ENCODE measurements around the gene SPTSSB.

SPTSSB gene

GRCh38 chr3:161413127-161413854 is 42.0 kb upstream of the SPTSSB start:
- peak overlapping the region in 1 of 2 donors; percentile 17 for H3K27ac ChIP-seq
- no peak for TF ChIP-seq CTCF (IDR thresholded peaks at IDR 0.05)
- DNase-seq (ENCODE audit: low spot score), result no peak
- no peak overlapping the region for H3K4me3 ChIP-seq

GRCh38 chr3:161412123-161412522 is 40.8 kb upstream of the SPTSSB start:
- no peak for DNase-seq (ENCODE audit: low spot score)
- no peak overlapping the region for H3K27ac ChIP-seq
- H3K4me3 ChIP-seq, result no peak overlapping the region
- no peak for TF ChIP-seq CTCF (IDR thresholded peaks at IDR 0.05)

- no peak for DNase-seq (ENCODE audit: low spot score)
- Histone ChIP-seq H3K4me3 (no peak overlapping the region), H3K27ac (no peak overlapping the region)
- no peak for TF ChIP-seq CTCF (IDR thresholded peaks at IDR 0.05)
These were observed 38.5 kb upstream of the SPTSSB start for GRCh38 chr3:161409858-161410257.

GRCh38 chr3:161409069-161409468 is 37.8 kb upstream of the SPTSSB start:
- no peak for DNase-seq (ENCODE audit: low spot score)
- Histone ChIP-seq H3K27ac (no peak overlapping the region), H3K4me3 (no peak overlapping the region)
- peak; percentile 36 for TF ChIP-seq CTCF (IDR thresholded peaks at IDR 0.05)

- Histone ChIP-seq H3K27ac (no peak overlapping the region), H3K4me3 (no peak overlapping the region)
- no peak for DNase-seq (ENCODE audit: low spot score)
- TF ChIP-seq CTCF (IDR thresholded peaks at IDR 0.05), result no peak
These were observed 35.6 kb upstream of the SPTSSB start for GRCh38 chr3:161406594-161407555.

GRCh38 chr3:161405836-161406235 is 34.5 kb upstream of the SPTSSB start:
- no peak overlapping the region for H3K4me3 ChIP-seq
- H3K27ac ChIP-seq, result no peak overlapping the region
- no peak for DNase-seq (ENCODE audit: low spot score)
- TF ChIP-seq CTCF (IDR thresholded peaks at IDR 0.05), result no peak

Measured in coronary artery (tissue), 2 donors.